ENCODE results near the gene NCBP3.

- TF ChIP-seq CTCF (IDR thresholded peaks at IDR 0.05; ENCODE audit: low read length) (no peak), EZH2 (IDR thresholded peaks at IDR 0.05; ENCODE audit: borderline replicate concordance, low read length) (no peak)
Observed at GRCh38 chr17:3808701-3809100, 37.3 kb downstream of the NCBP3 start.

Data from OCI-LY1 (cell line).